Measurements from ENCODE around the gene CD300LG.

DNA sequence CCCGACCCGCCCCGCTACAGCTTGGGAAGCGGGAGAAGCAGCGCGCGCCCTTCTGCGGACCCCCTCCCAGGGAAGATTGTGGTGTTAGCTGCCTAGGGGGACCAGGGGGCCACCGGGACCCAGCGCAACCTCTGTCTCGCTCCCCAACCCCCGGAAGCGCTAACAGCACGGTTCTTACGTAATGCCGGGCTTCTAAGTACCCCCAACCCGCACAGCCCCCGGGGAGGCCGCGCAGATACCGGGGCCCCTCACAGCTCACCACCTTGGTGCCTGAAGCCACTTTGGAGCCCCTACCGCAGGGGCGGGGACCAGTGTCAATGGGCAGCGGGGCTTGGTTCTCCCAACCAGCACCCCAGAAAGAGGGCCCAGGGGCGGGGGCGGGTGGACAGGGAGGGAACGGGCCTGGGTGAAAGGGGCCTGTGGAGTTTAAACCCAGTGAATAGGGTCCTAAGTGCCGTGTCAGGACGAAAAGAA, 60.0 kb downstream of the CD300LG start:
- TF ChIP-seq, protein P1, sequence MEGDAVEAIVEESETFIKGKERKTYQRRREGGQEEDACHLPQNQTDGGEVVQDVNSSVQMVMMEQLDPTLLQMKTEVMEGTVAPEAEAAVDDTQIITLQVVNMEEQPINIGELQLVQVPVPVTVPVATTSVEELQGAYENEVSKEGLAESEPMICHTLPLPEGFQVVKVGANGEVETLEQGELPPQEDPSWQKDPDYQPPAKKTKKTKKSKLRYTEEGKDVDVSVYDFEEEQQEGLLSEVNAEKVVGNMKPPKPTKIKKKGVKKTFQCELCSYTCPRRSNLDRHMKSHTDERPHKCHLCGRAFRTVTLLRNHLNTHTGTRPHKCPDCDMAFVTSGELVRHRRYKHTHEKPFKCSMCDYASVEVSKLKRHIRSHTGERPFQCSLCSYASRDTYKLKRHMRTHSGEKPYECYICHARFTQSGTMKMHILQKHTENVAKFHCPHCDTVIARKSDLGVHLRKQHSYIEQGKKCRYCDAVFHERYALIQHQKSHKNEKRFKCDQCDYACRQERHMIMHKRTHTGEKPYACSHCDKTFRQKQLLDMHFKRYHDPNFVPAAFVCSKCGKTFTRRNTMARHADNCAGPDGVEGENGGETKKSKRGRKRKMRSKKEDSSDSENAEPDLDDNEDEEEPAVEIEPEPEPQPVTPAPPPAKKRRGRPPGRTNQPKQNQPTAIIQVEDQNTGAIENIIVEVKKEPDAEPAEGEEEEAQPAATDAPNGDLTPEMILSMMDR (IDR thresholded peaks at IDR 0.05) = no peak
- no peak for TF ChIP-seq POLR2A (IDR thresholded peaks at IDR 0.05)

All from body of pancreas (tissue), 4 donors.